H1 (cell line): ENCODE measurements around the gene HSH2D. TPM values are rescaled to one million over a fixed set of nuclear protein-coding genes. Genes with fewer than 3 reads are reported as not detected.

ENCODE experiments used
- CTCF ChIA-PET: fragments of 300-600 bp; sonication (Branson Sonifier 250); formaldehyde crosslinking; loops from one replicate; lab custom pipeline; 2021; ENCODE audit not compliant: partially characterized antibody; lab: Charles Lee
- POLR2A ChIA-PET: fragments of 300-600 bp; sonication (Branson Sonifier 250); formaldehyde crosslinking; loops from one replicate; lab custom pipeline; 2021; ENCODE audit warnings: inconsistent platforms; ENCODE audit not compliant: partially characterized antibody; lab: Charles Lee
- DNase-seq, 2 experiments: peaks; one replicate each; pipeline versions ENCODE4 v3.0.0 to v3.0.0-alpha.2; 2010 to 2022; ENCODE audit warnings: low spot score in 2 of 2, low read depth in 1 of 2, mixed read lengths in 1 of 2
- FAIRE-seq: peaks from 2 replicates; lab custom pipeline; 2011; peaks lifted over from hg19 to GRCh38; lab: Jason Lieb, UNC
- H2AFZ ChIP-seq: 2 replicates; pipeline ENCODE4 v1.8.1; 2012; ENCODE audit warnings: low read length, inconsistent platforms
- H2AK5ac ChIP-seq: 2 replicates; pipeline ENCODE4 v1.6.1; 2013; ENCODE audit warnings: low read depth, low read length
- H2BK120ac ChIP-seq: replicated peaks from 2 replicates; pipeline ENCODE3; 2013; ENCODE audit warnings: low read depth, low read length, inconsistent platforms
- H2BK12ac ChIP-seq: 2 replicates; pipeline ENCODE4 v1.6.1; 2013; ENCODE audit warnings: low read depth, low read length
- H2BK15ac ChIP-seq: 2 replicates; pipeline ENCODE4 v1.6.1; 2013; ENCODE audit warnings: low read length
- H2BK20ac ChIP-seq: 2 replicates; pipeline ENCODE4 v1.6.1; 2013; ENCODE audit warnings: low read length
- H2BK5ac ChIP-seq: 2 replicates; pipeline ENCODE4 v1.6.1; 2013; ENCODE audit warnings: low read depth, low read length
- H3K14ac ChIP-seq: 2 replicates; pipeline ENCODE4 v1.6.1; 2013; ENCODE audit warnings: inconsistent platforms; ENCODE audit not compliant: insufficient read length
- H3K18ac ChIP-seq: 2 replicates; pipeline ENCODE4 v1.6.1; 2013; ENCODE audit warnings: low read length; ENCODE audit errors: extremely low read depth
- H3K23ac ChIP-seq: 2 replicates; pipeline ENCODE4 v1.6.1; 2013; ENCODE audit warnings: inconsistent platforms; ENCODE audit not compliant: insufficient read length
- H3K23me2 ChIP-seq: 2 replicates; pipeline ENCODE4 v1.6.1; 2013; ENCODE audit warnings: low read depth, low read length
- H3K27ac ChIP-seq: 2 replicates; pipeline ENCODE4 v1.6.1; 2011; ENCODE audit warnings: low read depth, low read length, inconsistent platforms
- H3K27me3 ChIP-seq, 4 experiments: replicated peaks in 1 of 4; 1 replicate in 1 of 4; 2 replicates in 3 of 4; pipeline versions ENCODE4 v1.6.1 to v1.8.1; 2011 to 2013; ENCODE audit warnings: low read length in 3 of 4, mild to moderate bottlenecking in 3 of 4, inconsistent platforms in 2 of 4, mixed read lengths in 2 of 4, moderate library complexity in 1 of 4; ENCODE audit not compliant: control insufficient read depth in 3 of 4, insufficient read depth in 3 of 4; ENCODE audit errors: extremely low read depth in 1 of 4
- H3K36me3 ChIP-seq, 4 experiments: 2 replicates each; pipeline versions ENCODE4 v1.6.1 to v1.8.1; 2011 to 2013; ENCODE audit warnings: mild to moderate bottlenecking in 4 of 4, low read length in 3 of 4, moderate library complexity in 2 of 4, control low read depth in 1 of 4, inconsistent platforms in 1 of 4; ENCODE audit not compliant: insufficient read depth in 4 of 4, control insufficient read depth in 2 of 4
- H3K4ac ChIP-seq: replicated peaks from 2 replicates; pipeline ENCODE3; 2013; ENCODE audit warnings: low read length, low read depth, mixed read lengths, inconsistent platforms; ENCODE audit not compliant: insufficient read length
- H3K4me1 ChIP-seq, 4 experiments: replicated peaks in 1 of 4; 1 replicate in 1 of 4; 2 replicates in 3 of 4; pipeline versions ENCODE4 v1.6.1 to v1.8.1; 2011 to 2013; ENCODE audit warnings: low read length in 3 of 4, inconsistent platforms in 2 of 4, mixed read lengths in 1 of 4; ENCODE audit not compliant: insufficient read depth in 4 of 4, control insufficient read depth in 3 of 4
- H3K4me2 ChIP-seq, 2 experiments: 2 replicates each; pipeline versions ENCODE4 v1.6.1 to v1.8.1; 2011 to 2013; ENCODE audit warnings: low read depth in 2 of 2, low read length in 2 of 2, control low read depth in 1 of 2, inconsistent platforms in 1 of 2, mild to moderate bottlenecking in 1 of 2; ENCODE audit not compliant: insufficient read depth in 1 of 2
- H3K4me3 ChIP-seq, 4 experiments: fragments of 200-600, 300-600 bp in 1 of 4; sonication (generic), shearing (Covaris generic), sonication (Bioruptor Twin) in 1 of 4; 2 replicates each; pipeline versions ENCODE4 v1.5.1 to v1.8.1; 2011 to 2016; ENCODE audit warnings: low read length in 4 of 4, low read depth in 3 of 4, control low read depth in 2 of 4, inconsistent platforms in 2 of 4, mild to moderate bottlenecking in 2 of 4, mixed read lengths in 1 of 4, moderate library complexity in 1 of 4; ENCODE audit not compliant: insufficient read depth in 2 of 4; ENCODE audit errors: extremely low read depth in 1 of 4
- H3K56ac ChIP-seq: replicated peaks from 2 replicates; pipeline ENCODE3; 2013; ENCODE audit warnings: low read depth, mild to moderate bottlenecking, mixed read lengths, low read length, inconsistent platforms; ENCODE audit not compliant: insufficient read length
- H3K79me1 ChIP-seq: 2 replicates; pipeline ENCODE4 v1.6.1; 2013; ENCODE audit warnings: low read depth, low read length, control low read depth
- H3K79me2 ChIP-seq, 2 experiments: 2 replicates each; pipeline versions ENCODE4 v1.6.1 to v1.8.1; 2012 to 2013; ENCODE audit warnings: low read length in 2 of 2, mild to moderate bottlenecking in 2 of 2, inconsistent platforms in 1 of 2; ENCODE audit not compliant: insufficient read depth in 2 of 2, control insufficient read depth in 1 of 2
- H3K9ac ChIP-seq, 4 experiments: replicated peaks in 1 of 4; 1 replicate in 1 of 4; 2 replicates in 3 of 4; pipeline versions ENCODE4 v1.6.1 to v1.8.1; 2011 to 2013; ENCODE audit warnings: low read depth in 3 of 4, low read length in 3 of 4, control low read depth in 2 of 4, mild to moderate bottlenecking in 2 of 4, moderate library complexity in 2 of 4, inconsistent platforms in 1 of 4; ENCODE audit errors: extremely low read depth in 1 of 4
- H3K9me3 ChIP-seq, 2 experiments: 2 replicates each; pipeline versions ENCODE4 v1.6.1 to v1.8.1; 2012 to 2013; ENCODE audit warnings: mild to moderate bottlenecking in 2 of 2, moderate library complexity in 2 of 2, control low read depth in 1 of 2, inconsistent platforms in 1 of 2, low read depth in 1 of 2, low read length in 1 of 2, mixed read lengths in 1 of 2; ENCODE audit not compliant: insufficient read depth in 2 of 2
- H4K20me1 ChIP-seq, 2 experiments: replicated peaks in 1 of 2; 2 replicates each; pipeline versions ENCODE3 to v1.8.1; 2011 to 2013; ENCODE audit warnings: inconsistent platforms in 2 of 2, low read length in 2 of 2, mild to moderate bottlenecking in 1 of 2; ENCODE audit not compliant: insufficient read depth in 2 of 2, control insufficient read depth in 1 of 2
- H4K5ac ChIP-seq: 2 replicates; pipeline ENCODE4 v1.6.1; 2013; ENCODE audit warnings: low read length, low read depth, mixed read lengths, inconsistent platforms; ENCODE audit not compliant: insufficient read length
- H4K8ac ChIP-seq: 2 replicates; pipeline ENCODE4 v1.8.0; 2013; ENCODE audit warnings: mild to moderate bottlenecking, moderate library complexity, low read length, inconsistent platforms; ENCODE audit not compliant: insufficient read depth; ENCODE audit errors: extremely low read depth
- H4K91ac ChIP-seq: replicated peaks from 2 replicates; pipeline ENCODE3; 2013; ENCODE audit warnings: low read length, mixed read lengths, inconsistent platforms; ENCODE audit not compliant: insufficient read length
- ASH2L ChIP-seq: fragments of 200-600, 300-600 bp; sonication (generic); IDR thresholded peaks from one replicate; pipeline ENCODE4 v1.7.1; 2017; ENCODE audit warnings: low read length
- ATF2 ChIP-seq: IDR thresholded peaks from 2 replicates; pipeline ENCODE4 v1.6.1; 2012; ENCODE audit warnings: low read length, inconsistent platforms
- CTBP2 ChIP-seq: IDR thresholded peaks from 2 replicates; pipeline ENCODE4 v1.7.0; 2011; ENCODE audit warnings: borderline replicate concordance, mild to moderate bottlenecking, moderate library complexity, mixed read lengths, low read length; ENCODE audit not compliant: insufficient read depth, insufficient read length
- CTCF ChIP-seq, 3 experiments: IDR thresholded peaks; 1 replicate in 2 of 3; 2 replicates in 1 of 3; pipeline versions ENCODE4 v1.5.1 to v1.6.1; 2011; ENCODE audit warnings: low read length in 3 of 3, mild to moderate bottlenecking in 3 of 3, inconsistent platforms in 2 of 3, low read depth in 1 of 3, moderate library complexity in 1 of 3; ENCODE audit not compliant: insufficient read depth in 1 of 3; ENCODE audit errors: control extremely low read depth in 1 of 3
- HDAC6 ChIP-seq: IDR thresholded peaks from one replicate; pipeline ENCODE4 v1.7.1; 2012; ENCODE audit warnings: low read depth, mild to moderate bottlenecking, inconsistent platforms, low read length, moderate library complexity
- SP4 ChIP-seq: IDR thresholded peaks from 2 replicates; pipeline ENCODE4 v1.6.1; 2012; ENCODE audit warnings: low read length, inconsistent platforms
- SUZ12 ChIP-seq: fragments of 200-600 bp; sonication (generic); IDR thresholded peaks from 2 replicates; pipeline ENCODE4 v1.6.1; 2012; ENCODE audit warnings: mild to moderate bottlenecking, inconsistent platforms, low read length, moderate library complexity, mixed read lengths
- WGBS, 2 experiments: shearing (Covaris generic) in 1 of 2; methylation state at CpG; one replicate each; pipeline versions ENCODE4 v1.1.6 to v1.1.7; 2013 to 2015; ENCODE audit warnings: low lambda C conversion rate in 2 of 2, mixed read lengths in 2 of 2, inconsistent platforms in 1 of 2, low coverage in 1 of 2, missing lambda C conversion rate in 1 of 2; ENCODE audit not compliant: insufficient replicate concordance in 2 of 2, insufficient coverage in 1 of 2, insufficient read length in 1 of 2; ENCODE audit errors: extremely low coverage in 1 of 2, missing lambda C conversion rate in 1 of 2; 5-methylcytosine and 5-hydroxymethylcytosine counted together
- polyA plus RNA-seq, 7 experiments: library from polyadenylated mRNA; depleted of rRNA in 3 of 7; stranded (reverse) in 5 of 7; unstranded in 2 of 7; fragments of >200 nt in 5 of 7; fragments of 200-250 nt in 2 of 7; gene quantifications; 1 replicate in 5 of 7; 2 replicates in 1 of 7; 4 replicates in 1 of 7; pipeline versions ENCODE4 v1.2.1 to v1.2.3, GENCODE V29; 2011 to 2013; ENCODE audit warnings: missing spikeins in 2 of 7, mixed read lengths in 2 of 7
- total RNA-seq: library from RNA; stranded (reverse); fragmentation: NEBNext Ultra II Directional; extraction: Animal tissue kit (Norgen Biotek cat#: 25700); gene quantifications from 2 replicates; pipeline ENCODE4 v1.2.1, GENCODE V29; 2021

Gene HSH2D
- total and polyA plus RNA-seq, 2 of the 8 experiments (the other 6 are each of a cell fraction or from before 2014, with no cell fraction given) = 0.67 to 1.6 TPM

GRCh38 chr19:16111160-16111908 lies 32.2 kb upstream of the HSH2D start, which contains the start of gene RAB8A:
Gene RAB8A (plus strand): TSS chr19:16111889. CDS start chr19:16111902, 13 bp downstream.
- Histone ChIP-seq H2BK15ac (no peak within 1 kb of the TSS), H3K9me3 (no peaks in the 10 kb centered on the region), H2BK20ac (no peak within 1 kb of the TSS), H2BK120ac (no peak within 1 kb of the TSS), H3K4ac (no peak within 1 kb of the TSS), H3K56ac (peak within 1 kb of the TSS; percentile 12), H3K14ac (no peak within 1 kb of the TSS), H2AFZ (no peak within 1 kb of the TSS; the same call in 1 of the 2 replicates), H4K20me1 (peaks cover 2 to 14% of the 10 kb centered on the region in 2 experiments), H3K18ac (peak within 1 kb of the TSS; percentile 93), H3K4me1 (peaks cover 0 to 7% (median 4%) of the 10 kb centered on the region in 4 experiments; a peak in 6 of 7 replicates), H3K27me3 (no peaks in the 10 kb centered on the region), H3K23ac (no peak within 1 kb of the TSS), H2BK12ac (no peak within 1 kb of the TSS), H3K4me3 (peak within 1 kb of the TSS; percentile 82 to 98 (median 93)), H3K23me2 (peaks cover 4% of the 10 kb centered on the region; the same call in 1 of the 2 replicates), H2BK5ac (peak within 1 kb of the TSS; percentile 77), H3K27ac (peak within 1 kb of the TSS; percentile 73), H4K8ac (peak within 1 kb of the TSS; percentile 94), H2AK5ac (no peak within 1 kb of the TSS), H3K36me3 (no peaks in the 10 kb centered on the region), H3K79me2 (peaks cover 11 to 43% of the 10 kb centered on the region in 2 experiments), H3K9ac (peak within 1 kb of the TSS; percentile 86 to 99 (median 88)), H3K79me1 (peaks cover 14% of the 10 kb centered on the region), H4K5ac (peak within 1 kb of the TSS; percentile 71), H3K4me2 (peak within 1 kb of the TSS; percentile 86 to 97), H4K91ac (peak within 1 kb of the TSS; percentile 44)
- ChIA-PET POLR2A (interaction anchor here (0.7 to 37.0 kb wide), 7 partner anchors 11 to 732 kb away, joined by 3 to 582 read pairs (median 3); partner anchors contain the start of genes FAM32A and TPM4), CTCF (interaction anchor here (0.6 to 2.1 kb wide), 18 partner anchors 12 to 1086 kb away, joined by 3 to 5 read pairs (median 4); no protein-coding TSS in a partner anchor)
- DNase-seq (peak; percentile 96 to 100), FAIRE-seq (no peak)
- WGBS, 2 experiments = 1% methylated on average over 44 of the region's 81 CpGs; no CpG with 5 or more reads in 1 of the 2 experiments
- TF ChIP-seq CTCF (IDR thresholded peaks at IDR 0.05; ENCODE audit: control extremely low read depth in 1 of 3, insufficient read depth in 1 of 3, low read depth in 1 of 3, low read length in 3 of 3) (peak; percentile 78 to 88 (median 88)), CTBP2 (no peak), HDAC6 (no peak), ASH2L (no peak), SUZ12 (no peak), SP4 (peak; percentile 80; the same call in 1 of the 2 replicates), ATF2 (no peak)
